Kidney capillary endothelial cell (primary cell): ENCODE data around the gene LCN1.
"Not testable (repeated sequence)": the region's sequence is repeated elsewhere in the genome, so short reads cannot be mapped to it uniquely, and the experiment has no call there.

Source experiments
- DNase-seq: peaks from one replicate; pipeline ENCODE4 v3.0.0-alpha.2; 2018; ENCODE audit warnings: low spot score

The LCN1 gene

GRCh38 chr9:135522931-135523330 lies 1.7 kb downstream of the LCN1 start:
- no peak for DNase-seq

GRCh38 chr9:135523521-135524129 lies 2.4 kb downstream of the LCN1 start:
- no peak for DNase-seq

- no peak for DNase-seq
Measured at GRCh38 chr9:135524130-135524861, 3.1 kb downstream of the LCN1 start.

GRCh38 chr9:135525241-135526088 lies 4.2 kb downstream of the LCN1 start:
- no peak for DNase-seq

- DNase-seq, result no peak
Measured at GRCh38 chr9:135526089-135526729, 5.0 kb downstream of the LCN1 start.

- DNase-seq, result no peak
Measured at GRCh38 chr9:135526730-135527571, 5.7 kb downstream of the LCN1 start.

- not testable (repeated sequence) for DNase-seq
Measured at GRCh38 chr9:135528842-135529435, 7.7 kb downstream of the LCN1 start.

- no peak for DNase-seq
Measured at GRCh38 chr9:135530146-135530545, 8.9 kb downstream of the LCN1 start.

- DNase-seq, result no peak
Measured at GRCh38 chr9:135531096-135531495, 9.9 kb downstream of the LCN1 start.

- DNase-seq, result no peak
Measured at GRCh38 chr9:135533113-135533512, 11.9 kb downstream of the LCN1 start.

- no peak for DNase-seq
Measured at GRCh38 chr9:135533674-135534073, 12.4 kb downstream of the LCN1 start.

GRCh38 chr9:135534192-135534711 lies 13.0 kb downstream of the LCN1 start:
- DNase-seq, result not testable (repeated sequence)

GRCh38 chr9:135534826-135535225 lies 13.6 kb downstream of the LCN1 start:
- not testable (repeated sequence) for DNase-seq

GRCh38 chr9:135535631-135536030 lies 14.4 kb downstream of the LCN1 start:
- not testable (repeated sequence) for DNase-seq

- no peak for DNase-seq
Measured at GRCh38 chr9:135536216-135536615, 15.0 kb downstream of the LCN1 start.

- DNase-seq, result not testable (repeated sequence)
Measured at GRCh38 chr9:135543262-135543894, 22.1 kb downstream of the LCN1 start.

- DNase-seq, result no peak
Measured at GRCh38 chr9:135544981-135545635, 23.9 kb downstream of the LCN1 start.

- not testable (repeated sequence) for DNase-seq
Measured at GRCh38 chr9:135545646-135546176, 24.5 kb downstream of the LCN1 start, which contains the start of gene OBP2A. Gene OBP2A (plus strand): TSS chr9:135546126. CDS start chr9:135546181, 55 bp downstream.
